Ishikawa (cell line): ENCODE measurements around the gene MYEOV.

Experiments
- CEBPB ChIP-seq: IDR thresholded peaks from 2 replicates; pipeline ENCODE4 v1.6.1; 2012
- CREB1 ChIP-seq: IDR thresholded peaks from 2 replicates; pipeline ENCODE4 v1.6.1; 2012; ENCODE audit warnings: low read depth
- EGR1 ChIP-seq: IDR thresholded peaks from 2 replicates; pipeline ENCODE4 v1.6.1; 2012
- EP300 ChIP-seq: IDR thresholded peaks from 2 replicates; pipeline ENCODE4 v1.6.1; 2012; ENCODE audit warnings: borderline replicate concordance
- FOXM1 ChIP-seq: IDR thresholded peaks from 2 replicates; pipeline ENCODE4 v1.6.1; 2012; ENCODE audit warnings: low read depth, borderline replicate concordance
- MAX ChIP-seq: IDR thresholded peaks from 2 replicates; pipeline ENCODE4 v1.6.1; 2012
- NFIC ChIP-seq: IDR thresholded peaks from 2 replicates; pipeline ENCODE4 v1.6.1; 2012
- RAD21 ChIP-seq: IDR thresholded peaks from 2 replicates; pipeline ENCODE4 v1.6.1; 2012; ENCODE audit warnings: low read depth
- REST ChIP-seq: IDR thresholded peaks from 2 replicates; pipeline ENCODE4 v1.6.1; 2012; ENCODE audit warnings: low read depth, mild to moderate bottlenecking
- TAF1 ChIP-seq: IDR thresholded peaks from 2 replicates; pipeline ENCODE4 v1.6.1; 2012; ENCODE audit warnings: low read depth, mild to moderate bottlenecking
- TCF12 ChIP-seq: IDR thresholded peaks from 2 replicates; pipeline ENCODE4 v1.6.1; 2012; ENCODE audit warnings: low read depth
- TEAD4 ChIP-seq: IDR thresholded peaks from 2 replicates; pipeline ENCODE4 v1.6.1; 2012
- USF1 ChIP-seq: IDR thresholded peaks from 2 replicates; pipeline ENCODE4 v1.6.1; 2012
- YY1 ChIP-seq: IDR thresholded peaks from 2 replicates; pipeline ENCODE4 v1.6.1; 2012; ENCODE audit warnings: low read depth
- ZBTB7A ChIP-seq: IDR thresholded peaks from 2 replicates; pipeline ENCODE4 v1.6.1; 2012; ENCODE audit warnings: low read depth

MYEOV gene

GRCh38 chr11:69260622-69261021, 33.3 kb upstream of the MYEOV start:
- TF ChIP-seq TCF12 (no peak), RAD21 (no peak), NFIC (no peak), CEBPB (no peak), REST (no peak), EP300 (no peak), EGR1 (no peak), TAF1 (no peak), USF1 (no peak), YY1 (no peak)

GRCh38 chr11:69261116-69261515, 32.8 kb upstream of the MYEOV start:
- no peak for TF ChIP-seq EP300
- no peak for TF ChIP-seq TAF1
- TF ChIP-seq NFIC, result no peak
- TF ChIP-seq TCF12, result no peak
- TF ChIP-seq FOXM1, result no peak

- TF ChIP-seq CEBPB (no peak), USF1 (no peak), ZBTB7A (no peak), CREB1 (no peak), EGR1 (no peak), MAX (no peak), TAF1 (no peak), YY1 (no peak)
Observed at GRCh38 chr11:69262918-69263735, 30.8 kb upstream of the MYEOV start.

- TF ChIP-seq RAD21, result no peak
- no peak for TF ChIP-seq TCF12
- no peak for TF ChIP-seq MAX
- TF ChIP-seq TEAD4, result no peak
- TF ChIP-seq NFIC, result no peak
- TF ChIP-seq CEBPB, result no peak
- no peak for TF ChIP-seq YY1
- TF ChIP-seq USF1, result no peak
- TF ChIP-seq FOXM1, result no peak
- TF ChIP-seq CREB1, result no peak
- no peak for TF ChIP-seq REST
- TF ChIP-seq ZBTB7A, result no peak
- TF ChIP-seq TAF1, result no peak
- no peak for TF ChIP-seq EGR1
- no peak for TF ChIP-seq EP300
Observed at GRCh38 chr11:69263736-69264052, 30.3 kb upstream of the MYEOV start.

GRCh38 chr11:69264486-69264885, 29.5 kb upstream of the MYEOV start:
- TF ChIP-seq MAX, result no peak
- TF ChIP-seq EP300, result no peak
- no peak for TF ChIP-seq YY1
- no peak for TF ChIP-seq CREB1
- TF ChIP-seq REST, result no peak
- TF ChIP-seq RAD21, result no peak
- TF ChIP-seq TEAD4, result no peak
- no peak for TF ChIP-seq CEBPB
- no peak for TF ChIP-seq TAF1
- TF ChIP-seq ZBTB7A, result no peak
- no peak for TF ChIP-seq FOXM1
- TF ChIP-seq EGR1, result no peak
- TF ChIP-seq NFIC, result no peak
- TF ChIP-seq USF1, result no peak
- no peak for TF ChIP-seq TCF12
